Stimulated activated naive CD4-positive, alpha-beta T cell (primary cell): Measurements from ENCODE around the gene CEP83.
"Not testable (repeated sequence)": the region's sequence is repeated elsewhere in the genome, so short reads cannot be mapped to it uniquely, and the experiment has no call there.

Experiments used
- DNase-seq, 6 experiments: peaks; one replicate each; lab custom pipeline; 2025; lab: John Stamatoyannopoulos, UW

Gene CEP83

DNA sequence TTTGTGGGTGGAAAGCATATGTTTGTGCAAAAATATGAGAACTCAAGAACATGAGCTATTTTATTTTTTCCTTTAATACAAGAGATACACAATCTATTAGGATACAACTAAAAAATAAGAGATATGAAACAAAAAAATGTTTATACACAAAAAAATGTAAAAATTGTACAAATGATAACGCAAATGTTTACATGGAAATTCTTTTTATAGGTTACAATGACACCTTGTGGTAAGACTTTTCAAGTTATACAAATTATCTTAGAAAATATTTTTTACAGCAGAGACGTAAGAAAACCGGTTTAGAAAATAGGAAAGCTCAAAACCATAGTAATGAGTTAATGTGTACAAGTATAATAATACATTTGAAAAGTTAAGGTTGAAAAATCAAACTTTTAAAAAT, 25.5 kb downstream of the CEP83 start:
- DNase-seq, result no peak

DNA sequence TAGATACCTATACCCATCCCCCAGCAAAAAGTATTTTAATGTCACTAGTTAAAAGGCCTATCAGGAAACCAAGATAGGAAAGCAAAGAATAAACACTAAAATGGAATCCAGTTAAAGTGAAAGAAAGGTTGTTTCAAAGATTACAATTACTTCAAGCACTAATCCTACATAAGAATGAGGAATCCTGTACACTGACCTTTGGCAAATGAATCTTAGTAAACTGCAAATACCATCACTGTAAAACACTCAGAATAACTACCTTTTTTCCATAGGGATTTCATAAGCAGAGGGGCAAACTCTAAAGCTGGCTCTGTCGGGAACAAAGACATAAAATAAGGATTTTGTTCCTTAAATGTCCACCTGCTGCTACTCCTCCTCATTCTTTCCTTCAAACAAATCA, 25.9 kb downstream of the CEP83 start:
- no peak for DNase-seq

DNA sequence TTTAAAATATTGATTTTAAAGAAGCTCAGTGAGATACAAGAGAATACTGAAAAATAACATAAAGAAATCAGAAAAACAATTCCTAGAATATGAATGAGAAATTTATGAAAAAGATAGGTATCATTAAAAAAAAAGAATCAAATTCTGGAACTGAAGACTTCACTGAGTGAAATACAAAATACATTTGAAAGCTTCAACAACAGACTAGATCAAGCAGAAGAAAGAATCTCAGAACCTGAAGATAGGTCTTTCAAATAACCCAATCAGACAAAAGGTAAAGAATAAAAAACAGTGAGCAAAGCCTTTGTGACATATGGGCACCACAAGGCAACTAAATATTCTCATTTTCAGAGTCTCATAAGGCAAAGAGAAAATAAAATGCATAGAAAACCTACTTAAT, 29.4 kb downstream of the CEP83 start:
- DNase-seq, result no peak

GRCh38 chr12:94429633-94430032, 30.0 kb downstream of the CEP83 start:
- no peak for DNase-seq

GRCh38 chr12:94429191-94429590, 30.5 kb downstream of the CEP83 start:
- no peak for DNase-seq

DNA sequence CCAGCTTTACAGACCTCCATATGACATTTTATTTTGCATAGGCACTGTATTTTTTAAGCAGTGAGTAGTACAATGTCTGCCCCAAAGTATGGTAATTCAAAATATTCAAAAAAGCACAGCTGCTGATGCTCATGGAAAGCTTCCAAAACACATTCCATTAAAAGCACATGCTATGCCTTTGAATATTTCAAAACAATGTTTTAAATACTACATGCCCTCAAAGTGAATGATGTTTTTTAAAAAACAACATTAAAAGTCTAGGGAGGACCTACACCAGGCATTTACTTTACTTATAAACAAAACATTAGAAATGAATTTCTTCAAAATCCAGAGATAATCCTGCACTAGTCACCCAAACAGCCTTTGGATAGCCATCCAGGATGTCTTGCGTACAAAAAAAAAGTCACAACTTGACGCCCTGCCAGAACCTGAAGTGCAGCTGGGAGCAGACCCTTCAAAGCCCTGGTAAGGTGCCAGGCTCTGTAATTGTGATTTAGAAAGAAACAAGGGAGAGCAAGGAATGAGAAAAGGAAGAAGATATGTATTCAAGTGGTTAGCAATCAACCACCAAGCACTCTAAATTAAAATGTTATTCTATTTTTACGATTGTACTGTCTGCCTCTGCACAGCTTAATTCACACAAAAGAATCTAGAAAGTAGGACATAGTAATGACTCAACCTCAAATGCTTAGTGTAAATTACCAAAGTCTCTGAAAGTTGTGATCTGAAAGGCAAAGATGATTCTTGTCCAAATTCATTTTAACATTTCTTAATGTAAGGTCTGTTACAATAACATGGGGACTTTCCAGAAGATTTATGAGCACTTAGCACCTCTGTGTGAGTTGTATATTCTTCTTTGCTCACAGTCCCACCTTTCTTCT, 31.9 kb downstream of the CEP83 start:
- DNase-seq, result no peak

- no peak for DNase-seq
Observed at GRCh38 chr12:94426049-94426448, 33.6 kb downstream of the CEP83 start.

DNA sequence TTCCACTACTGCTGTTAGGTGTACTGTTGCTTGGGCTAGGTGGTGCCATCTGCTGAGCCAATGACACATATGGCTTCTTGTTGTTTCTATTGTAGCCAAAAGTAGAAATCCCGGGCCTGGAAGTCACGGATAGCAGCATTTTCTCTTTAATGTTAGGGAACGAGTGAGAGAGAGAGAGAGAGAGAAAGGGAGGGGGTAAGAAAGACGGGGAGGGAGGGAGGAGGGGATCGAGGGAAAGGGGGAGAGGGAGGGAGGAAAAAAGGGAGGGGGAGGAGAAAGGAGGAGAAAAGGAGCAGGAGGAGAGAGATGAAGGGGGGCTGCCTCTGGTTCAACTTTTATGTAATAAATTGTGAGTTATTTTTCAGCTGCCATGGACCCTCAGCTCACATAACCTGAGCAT, 34.8 kb downstream of the CEP83 start:
- not testable (repeated sequence) for DNase-seq

DNA sequence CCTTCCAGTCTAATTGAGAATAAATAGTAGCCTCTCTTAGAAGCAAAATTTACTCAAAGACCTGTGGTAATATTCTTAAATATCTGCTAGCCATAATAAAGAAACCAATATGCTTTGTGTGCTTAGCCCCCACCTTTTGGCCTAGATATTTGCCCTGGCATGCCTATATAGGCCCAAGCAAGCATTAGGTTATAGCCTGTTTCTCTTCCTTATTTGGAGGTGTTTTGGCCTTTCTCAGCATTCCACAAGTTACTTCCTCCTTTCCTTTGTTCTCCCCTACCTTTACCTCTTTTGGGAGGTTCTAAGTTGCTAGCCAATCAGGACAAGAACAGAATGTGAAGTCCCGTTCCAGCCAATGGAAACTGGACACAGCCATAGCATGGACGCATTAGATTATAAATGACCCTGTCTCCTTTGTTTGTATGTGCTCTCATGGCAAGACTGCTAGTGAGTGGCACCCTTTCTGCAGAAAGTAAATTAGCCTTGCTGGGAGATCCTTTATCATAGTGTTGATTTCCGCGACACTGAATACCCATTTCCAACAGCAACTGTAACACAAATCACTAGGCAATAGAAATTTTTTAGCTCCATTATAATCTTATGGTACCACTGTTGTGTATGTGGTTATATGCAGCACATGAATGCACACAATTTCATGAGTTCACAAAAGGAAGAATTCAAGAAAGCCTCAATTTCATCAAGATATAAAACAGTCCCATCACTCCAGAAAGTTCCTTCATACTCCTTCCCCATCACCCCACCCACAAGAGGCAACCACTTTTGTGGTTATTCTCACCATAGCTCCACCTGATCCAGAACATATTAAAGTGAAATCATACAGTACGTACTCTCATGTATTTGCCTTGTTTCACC, 37.6 kb downstream of the CEP83 start:
- no peak for DNase-seq

DNA sequence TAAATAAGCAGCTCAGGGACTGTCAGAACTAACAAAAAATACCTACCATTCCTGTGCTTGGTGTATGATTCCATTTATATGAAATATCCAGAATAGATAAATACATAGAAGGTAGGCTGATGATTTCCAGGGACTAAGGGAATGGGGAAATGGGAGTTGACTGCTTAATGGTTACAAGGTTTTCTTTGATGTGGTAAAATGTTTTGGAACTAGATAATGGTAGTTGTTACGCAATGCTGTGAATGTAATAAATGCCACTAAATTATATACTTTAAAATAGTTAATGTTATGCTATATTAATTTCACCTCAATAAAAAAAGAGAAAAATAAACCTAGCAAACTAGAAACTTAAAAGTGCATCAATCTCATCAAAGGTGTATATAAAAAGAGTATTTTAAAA, 41.1 kb downstream of the CEP83 start:
- no peak for DNase-seq

DNA sequence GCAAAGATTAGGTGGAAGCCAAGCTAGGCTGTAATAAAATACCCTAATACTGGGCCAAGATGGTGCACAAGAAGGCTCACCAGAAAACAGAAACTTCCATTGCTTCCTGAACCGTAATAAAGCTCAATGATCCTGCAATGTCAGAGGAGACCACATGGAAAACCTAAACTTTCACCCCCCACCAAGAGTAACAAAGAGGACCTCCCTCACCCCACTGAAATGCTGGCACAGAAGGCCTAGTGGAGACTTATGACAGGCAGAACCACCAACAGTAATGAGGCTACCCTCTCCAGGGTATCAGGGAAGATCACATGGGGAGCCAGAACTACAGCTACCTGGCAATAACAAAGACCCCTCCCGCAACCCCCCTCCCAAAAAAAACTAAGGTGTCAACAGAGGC, 43.1 kb downstream of the CEP83 start:
- DNase-seq, result no peak

DNA sequence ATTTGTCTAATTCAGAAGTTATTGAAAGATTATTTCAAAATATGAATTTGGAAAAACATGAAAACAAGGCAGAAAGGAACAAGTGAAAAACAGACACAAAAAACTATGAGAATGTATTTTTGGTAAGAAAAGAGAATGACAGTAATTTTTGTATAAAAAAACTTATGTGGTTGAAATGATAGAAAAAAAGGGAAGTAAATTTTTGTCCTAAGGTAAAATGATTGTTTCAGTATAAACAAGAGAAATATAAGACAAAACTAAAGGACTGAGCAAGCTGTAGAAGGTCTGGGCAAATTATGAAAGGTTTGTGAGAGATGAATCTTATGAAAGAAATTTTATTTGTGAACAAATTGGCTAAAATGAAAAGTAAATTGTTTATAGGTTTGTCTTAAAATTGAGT, 44.6 kb downstream of the CEP83 start:
- no peak for DNase-seq

DNA sequence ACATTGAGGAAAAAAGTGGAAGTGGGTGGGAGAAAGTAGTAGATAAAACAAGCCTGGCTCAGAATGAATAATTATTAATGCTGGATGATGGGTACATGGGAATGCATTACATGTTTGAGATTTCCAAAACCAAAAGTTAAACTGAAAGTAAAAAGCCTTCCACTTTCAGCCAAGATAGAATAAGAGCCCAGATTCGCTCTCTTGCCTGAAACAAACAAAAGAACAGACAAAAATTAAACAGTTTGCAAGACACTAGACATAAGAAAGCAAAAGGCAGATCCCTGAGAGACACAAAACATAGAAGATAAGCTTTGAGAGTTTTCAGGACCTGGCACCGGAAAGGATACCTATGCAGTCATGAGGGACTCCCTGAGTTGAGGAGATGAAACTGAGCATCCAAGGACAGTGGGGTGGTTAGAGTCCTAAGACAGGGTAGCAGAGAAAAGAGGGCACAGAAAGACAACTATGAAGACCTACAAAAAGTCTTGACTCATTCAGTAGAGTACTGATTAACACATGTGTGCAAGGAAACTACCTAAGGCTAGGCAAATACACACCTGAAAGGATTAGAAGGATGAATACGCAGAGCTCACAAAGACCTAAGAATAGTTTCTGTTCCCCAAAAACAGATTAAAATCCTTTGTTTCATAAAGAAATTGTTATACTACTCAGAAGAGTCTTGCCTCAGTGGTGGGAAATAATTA, 54.1 kb downstream of the CEP83 start:
- no peak for DNase-seq

- DNase-seq, result no peak
Observed at GRCh38 chr12:94404854-94405253, 54.8 kb downstream of the CEP83 start.

- DNase-seq, result no peak
Observed at GRCh38 chr12:94401326-94401725, 58.3 kb downstream of the CEP83 start.

DNA sequence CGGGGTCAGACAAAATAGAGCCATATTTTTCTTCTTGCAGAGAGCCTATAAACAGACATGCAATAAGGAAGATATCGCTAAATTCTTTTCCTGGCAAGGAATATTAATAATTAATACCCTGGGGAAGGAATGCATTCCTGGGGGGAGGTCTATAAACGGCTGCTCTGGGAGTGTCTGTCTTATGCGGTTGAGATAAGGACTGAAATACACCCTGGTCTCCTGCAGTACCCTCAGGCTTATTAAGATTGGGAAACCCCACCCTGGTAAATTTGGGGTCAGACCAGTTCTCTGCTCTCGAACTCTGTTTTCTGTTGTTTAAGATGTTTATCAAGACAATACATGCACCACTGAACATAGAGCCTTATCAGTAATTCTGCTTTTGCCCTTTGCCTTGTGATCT, 61.0 kb downstream of the CEP83 start:
- DNase-seq, result not testable (repeated sequence)

DNA sequence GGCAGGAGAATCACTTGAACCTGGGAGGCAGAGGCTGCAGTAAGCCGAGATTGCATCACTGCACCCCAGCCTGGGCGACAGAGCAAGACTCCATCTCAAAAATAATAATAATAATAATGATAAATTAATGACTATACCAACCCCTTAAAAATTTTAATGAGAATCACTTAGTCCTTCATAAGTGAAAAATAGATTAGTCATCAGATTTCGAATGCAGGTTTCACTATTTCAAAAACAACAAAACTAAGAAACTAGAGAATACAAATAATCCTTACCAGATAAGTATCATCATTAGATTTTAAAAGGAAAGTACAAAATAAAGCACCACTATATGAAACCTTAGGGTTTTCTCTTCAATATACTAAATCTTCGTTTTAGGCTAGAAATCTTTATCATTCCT, 62.3 kb downstream of the CEP83 start:
- no peak for DNase-seq

GRCh38 chr12:94396014-94396413, 63.7 kb downstream of the CEP83 start:
- not testable (repeated sequence) for DNase-seq

DNA sequence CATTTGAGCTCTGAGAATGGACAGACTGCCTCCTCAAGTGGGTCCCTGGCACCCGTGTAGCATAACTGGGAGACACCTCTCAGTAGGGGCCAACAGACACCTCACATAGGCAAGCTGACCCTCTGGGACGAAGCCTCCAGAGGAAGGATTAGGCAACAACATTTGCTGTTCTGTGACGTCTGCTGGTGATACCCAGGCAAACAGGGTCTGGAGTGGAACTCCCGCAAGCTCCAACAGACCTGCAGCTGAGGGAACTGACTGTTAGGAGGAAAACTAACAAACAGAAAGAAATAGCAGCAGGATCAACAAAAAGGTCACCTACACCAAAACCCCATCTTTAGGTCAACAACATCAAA, 69.6 kb downstream of the CEP83 start:
- DNase-seq, result no peak

GRCh38 chr12:94389482-94390129, 70.1 kb downstream of the CEP83 start:
- DNase-seq, result not testable (repeated sequence)

DNA sequence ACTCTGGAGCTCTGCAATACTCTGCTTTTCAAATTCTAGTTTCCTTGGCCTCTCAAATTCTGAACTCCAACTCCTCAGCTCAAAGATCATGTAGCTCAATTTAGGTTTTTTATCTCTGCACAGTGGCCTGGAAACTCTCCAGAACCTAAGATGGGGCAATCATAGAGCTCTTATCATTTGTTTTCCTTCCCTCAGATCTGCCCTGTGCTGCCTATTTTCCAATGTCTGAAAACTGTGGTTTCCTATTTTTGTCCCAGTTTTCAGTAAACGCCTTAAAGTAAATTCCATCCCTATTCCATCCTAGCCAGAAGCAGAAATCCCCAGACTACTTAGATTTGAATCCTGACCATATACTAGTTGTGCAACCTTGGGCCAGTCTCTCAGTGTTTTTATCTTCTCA, 73.2 kb downstream of the CEP83 start:
- DNase-seq, result no peak

- DNase-seq, result no peak
Observed at GRCh38 chr12:94384030-94384429, 75.6 kb downstream of the CEP83 start.
